ENCODE data around the gene PLD4.

Gene PLD4

DNA sequence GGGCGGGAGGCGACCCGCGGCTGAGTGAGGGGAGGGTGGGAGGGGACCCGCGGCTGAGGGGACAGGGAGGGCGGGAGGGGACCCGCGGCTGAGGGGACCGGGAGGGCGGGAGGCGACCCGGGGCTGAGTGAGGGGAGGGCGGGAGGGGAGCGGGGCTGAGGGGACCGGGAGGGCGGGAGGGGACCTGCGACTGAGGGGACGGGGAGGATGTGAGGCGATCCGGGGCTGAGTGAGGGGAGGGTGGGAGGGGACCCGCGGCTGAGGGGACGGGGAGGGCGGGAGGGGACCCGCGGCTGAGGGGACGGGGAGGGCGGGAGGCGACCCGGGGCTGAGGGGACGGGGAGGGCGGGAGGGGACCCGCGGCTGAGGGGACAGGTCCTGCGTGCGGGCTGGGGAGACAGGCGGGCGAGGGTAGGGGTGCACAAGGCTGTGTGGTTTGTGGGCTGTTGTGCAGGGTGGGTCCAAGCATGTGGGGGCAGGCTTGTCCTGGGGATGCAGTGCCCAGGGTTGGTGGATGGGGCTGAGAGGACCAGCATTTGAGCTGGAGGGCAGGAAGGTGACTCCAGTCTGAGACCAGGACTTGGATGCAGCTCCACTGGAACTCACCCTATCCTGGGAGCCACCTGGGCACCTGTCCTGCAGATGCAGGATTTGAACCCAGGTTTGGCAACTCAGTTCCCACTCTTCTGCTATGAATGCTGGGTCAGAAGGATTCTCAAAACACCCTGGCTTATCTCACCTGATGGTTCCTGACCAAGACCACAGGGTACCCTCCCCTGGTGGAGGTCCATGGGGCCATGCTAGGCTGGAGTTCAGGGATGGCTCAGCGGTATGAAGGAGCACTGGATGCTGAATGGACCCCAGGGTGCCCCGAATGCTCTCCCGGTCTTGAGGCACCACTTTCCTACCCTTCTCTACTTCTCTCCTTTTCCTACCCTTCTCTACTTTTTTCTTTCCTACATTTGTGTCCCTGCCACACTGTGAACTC is 9.4 kb downstream of the PLD4 start:
- peak; percentile 28 for DNase-seq (ENCODE audit: extremely low spot score)
- TF ChIP-seq, protein P1, sequence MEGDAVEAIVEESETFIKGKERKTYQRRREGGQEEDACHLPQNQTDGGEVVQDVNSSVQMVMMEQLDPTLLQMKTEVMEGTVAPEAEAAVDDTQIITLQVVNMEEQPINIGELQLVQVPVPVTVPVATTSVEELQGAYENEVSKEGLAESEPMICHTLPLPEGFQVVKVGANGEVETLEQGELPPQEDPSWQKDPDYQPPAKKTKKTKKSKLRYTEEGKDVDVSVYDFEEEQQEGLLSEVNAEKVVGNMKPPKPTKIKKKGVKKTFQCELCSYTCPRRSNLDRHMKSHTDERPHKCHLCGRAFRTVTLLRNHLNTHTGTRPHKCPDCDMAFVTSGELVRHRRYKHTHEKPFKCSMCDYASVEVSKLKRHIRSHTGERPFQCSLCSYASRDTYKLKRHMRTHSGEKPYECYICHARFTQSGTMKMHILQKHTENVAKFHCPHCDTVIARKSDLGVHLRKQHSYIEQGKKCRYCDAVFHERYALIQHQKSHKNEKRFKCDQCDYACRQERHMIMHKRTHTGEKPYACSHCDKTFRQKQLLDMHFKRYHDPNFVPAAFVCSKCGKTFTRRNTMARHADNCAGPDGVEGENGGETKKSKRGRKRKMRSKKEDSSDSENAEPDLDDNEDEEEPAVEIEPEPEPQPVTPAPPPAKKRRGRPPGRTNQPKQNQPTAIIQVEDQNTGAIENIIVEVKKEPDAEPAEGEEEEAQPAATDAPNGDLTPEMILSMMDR (IDR thresholded peaks at IDR 0.05; ENCODE audit: control extremely low read depth, extremely low read depth, low read depth, missing control alignments) = no peak
- POLR2A ChIA-PET = interaction anchor here (0.5 to 0.9 kb wide), 2 partner anchors 127 to 495 kb away, joined by 3 to 5 read pairs; no protein-coding TSS in a partner anchor
- CTCF ChIA-PET = interaction anchor here (0.7 to 4.4 kb wide), 7 partner anchors 10 to 112 kb away, joined by 3 to 18 read pairs (median 6); partner anchors contain the start of gene PLD4

DNA sequence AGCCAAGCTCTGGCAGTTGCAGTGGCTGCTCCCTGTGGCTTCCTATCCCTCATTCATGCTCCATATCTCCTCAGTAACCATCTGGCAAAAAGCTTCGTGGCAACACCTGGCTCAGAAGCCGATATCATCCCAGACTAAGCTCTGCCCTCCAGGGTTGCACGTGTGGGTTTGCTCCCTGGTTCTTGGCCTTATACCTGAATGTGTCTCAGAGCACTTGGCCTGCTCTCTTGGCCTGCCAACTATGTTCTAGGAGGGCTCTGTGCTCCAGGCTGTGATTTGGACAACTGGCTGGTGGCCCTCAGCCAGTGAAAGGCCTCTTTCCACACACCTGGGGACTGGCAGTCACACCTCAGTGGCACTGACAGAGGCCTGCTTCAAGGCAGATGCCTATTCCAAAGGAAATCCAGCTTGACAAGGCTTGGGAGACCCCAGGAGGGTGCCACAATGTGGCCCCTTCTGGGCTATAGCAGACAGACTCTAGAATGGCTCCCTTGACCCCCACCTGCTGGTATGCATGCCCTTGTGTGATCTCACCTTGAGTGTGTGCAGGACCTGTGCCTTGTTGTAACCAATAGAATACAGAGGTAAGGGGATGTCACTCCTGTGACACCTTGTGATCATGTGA is 10.5 kb downstream of the PLD4 start:
- CTCF ChIA-PET = interaction anchor here (0.7 to 4.4 kb wide), 6 partner anchors 11 to 110 kb away, joined by 3 to 18 read pairs (median 10); partner anchors contain the start of gene PLD4

DNA sequence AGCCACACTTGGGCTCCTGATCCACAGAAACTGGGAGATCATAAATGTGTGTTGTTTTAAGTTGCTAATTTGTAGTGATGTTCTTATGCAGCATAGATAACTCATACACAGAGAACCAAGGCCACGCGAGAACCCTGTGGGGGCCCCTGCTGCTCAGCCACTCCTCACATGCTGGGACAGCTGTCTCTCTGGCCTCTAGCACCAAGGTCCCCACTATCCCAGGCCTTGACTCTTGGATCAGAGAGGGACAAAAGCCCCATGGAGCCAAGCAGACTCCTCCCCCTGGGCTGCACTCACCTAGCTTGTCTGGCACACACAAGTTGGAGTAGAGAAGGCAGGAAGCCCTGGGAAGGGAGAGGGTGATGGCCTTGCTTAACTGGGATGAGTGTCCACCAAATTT is 11.3 kb downstream of the PLD4 start:
- TF ChIP-seq, protein P1 (IDR thresholded peaks at IDR 0.05; ENCODE audit: control extremely low read depth, extremely low read depth, low read depth, missing control alignments) = no peak
- peak; percentile 9 for DNase-seq (ENCODE audit: extremely low spot score)
- ChIA-PET POLR2A (no interaction called here), CTCF (interaction anchor here (0.9 to 4.4 kb wide), 8 partner anchors 10 to 110 kb away, joined by 3 to 18 read pairs (median 6); partner anchors contain the start of gene PLD4)

More for the DNA sequence above, 10.5 kb downstream of the PLD4 start:
- TF ChIP-seq, protein P1 (IDR thresholded peaks at IDR 0.05; ENCODE audit: control extremely low read depth, extremely low read depth, low read depth, missing control alignments) = no peak
- peak; percentile 9 for DNase-seq (ENCODE audit: extremely low spot score)
- POLR2A ChIA-PET = interaction anchor here (0.9 kb wide), 1 partner anchor 126 kb away, joined by 3 read pairs; no protein-coding TSS in a partner anchor

DNA sequence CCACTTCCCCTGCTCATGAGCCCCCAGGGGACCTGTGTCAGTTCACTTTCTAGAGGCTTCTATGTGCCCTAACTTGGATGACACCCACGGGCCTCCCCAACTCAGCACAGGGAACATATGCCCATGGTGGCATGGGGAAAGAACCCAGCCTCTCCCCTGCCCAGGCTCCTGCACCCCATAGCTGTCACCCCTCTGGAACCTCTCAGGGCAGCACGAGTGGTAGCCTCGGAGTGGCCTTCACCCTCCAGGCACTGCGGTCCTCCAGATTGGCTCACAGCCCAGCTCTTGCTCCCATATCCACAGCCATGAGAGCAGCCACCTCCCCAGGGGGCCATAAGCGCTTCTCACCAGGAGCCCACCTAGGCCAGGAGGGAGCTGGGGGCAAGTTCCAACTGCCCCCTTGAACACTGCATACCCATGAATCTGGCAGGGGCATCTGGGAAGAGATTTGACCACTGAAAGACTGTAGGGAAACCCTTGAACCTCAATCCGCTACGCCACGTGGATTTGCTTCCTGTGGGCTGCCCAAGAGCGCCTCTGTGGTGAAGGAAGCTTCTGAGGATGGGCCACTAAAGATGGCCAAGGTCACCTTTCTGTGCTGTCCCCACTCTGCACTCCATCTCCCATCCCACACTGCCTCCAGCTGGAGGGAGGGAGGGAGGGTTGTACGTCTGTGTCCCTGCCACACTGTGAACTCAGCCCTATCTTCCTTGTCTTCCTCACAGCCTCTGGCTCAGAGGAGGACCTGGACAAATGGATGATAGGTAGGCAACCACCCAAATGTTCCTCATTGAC is 11.9 kb downstream of the PLD4 start:
- ChIA-PET CTCF (interaction anchor here (0.9 to 4.4 kb wide), 6 partner anchors 10 to 109 kb away, joined by 3 to 18 read pairs (median 6); no protein-coding TSS in a partner anchor), POLR2A (interaction anchor here (0.6 kb wide), 1 partner anchor 16 kb away, joined by 4 read pairs; no protein-coding TSS in a partner anchor)
- DNase-seq (ENCODE audit: extremely low spot score) = peak; percentile 18
- TF ChIP-seq, protein P1 (IDR thresholded peaks at IDR 0.05; ENCODE audit: control extremely low read depth, extremely low read depth, low read depth, missing control alignments) = no peak

DNA sequence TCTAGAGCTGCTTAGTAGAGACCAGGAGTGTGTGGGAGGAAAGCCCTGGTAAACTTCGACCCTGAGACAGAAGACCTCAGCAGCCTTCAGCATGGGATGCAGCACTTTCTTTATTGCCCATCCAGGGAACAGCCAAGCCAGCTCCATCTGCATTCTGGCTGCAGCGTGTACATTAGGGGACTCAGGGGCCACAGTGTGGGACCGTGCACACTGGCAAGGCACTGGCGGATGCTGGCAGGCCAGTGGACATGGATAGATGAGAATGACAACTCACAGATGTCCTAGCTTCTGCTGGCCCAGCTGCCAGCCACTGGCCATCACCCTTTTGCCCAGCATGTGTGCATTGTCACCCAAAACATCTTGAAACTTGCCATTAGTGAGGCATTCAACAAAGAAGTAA is 12.5 kb downstream of the PLD4 start:
- TF ChIP-seq, protein P1 (IDR thresholded peaks at IDR 0.05; ENCODE audit: control extremely low read depth, extremely low read depth, low read depth, missing control alignments) = no peak
- ChIA-PET CTCF (interaction anchor here (1.7 to 4.4 kb wide), 3 partner anchors 11 to 108 kb away, joined by 7 to 18 read pairs (median 15); no protein-coding TSS in a partner anchor), POLR2A (interaction anchor here (0.6 kb wide), 1 partner anchor 16 kb away, joined by 4 read pairs; no protein-coding TSS in a partner anchor)
- DNase-seq (ENCODE audit: extremely low spot score) = peak; percentile 13
